Neural cell (in vitro differentiated cells): Measurements from ENCODE around the gene BOD1.

Source experiments
- CTCF ChIP-seq: fragments of 450-650 bp; IDR thresholded peaks from 2 replicates; pipeline ENCODE4 v1.5.1; 2014; ENCODE audit warnings: antibody characterized with exemption, mild to moderate bottlenecking, moderate library complexity; ENCODE audit not compliant: poor library complexity, severe bottlenecking
- EP300 ChIP-seq: fragments of 450-650 bp; conservative IDR thresholded peaks from 2 replicates; pipeline ENCODE4 v1.6.1; 2014; ENCODE audit warnings: antibody characterized with exemption, mild to moderate bottlenecking, moderate library complexity; ENCODE audit not compliant: poor library complexity, severe bottlenecking
- EZH2 ChIP-seq: fragments of 200-600, 300-800 bp; shearing (Covaris generic), sonication (generic); IDR thresholded peaks from 2 replicates; pipeline ENCODE4 v1.6.1; 2014; ENCODE audit warnings: antibody characterized with exemption, low read length, borderline replicate concordance, mild to moderate bottlenecking; ENCODE audit not compliant: insufficient read depth, poor library complexity, severe bottlenecking
- MXI1 ChIP-seq: fragments of 450-650 bp; conservative IDR thresholded peaks from 2 replicates; pipeline ENCODE4 v1.6.1; 2014; ENCODE audit warnings: antibody characterized with exemption, mild to moderate bottlenecking; ENCODE audit not compliant: poor library complexity, severe bottlenecking
- POLR2AphosphoS5 ChIP-seq: IDR thresholded peaks from 2 replicates; pipeline ENCODE4 v1.6.1; 2012
- REST ChIP-seq: IDR thresholded peaks from 2 replicates; pipeline ENCODE4 v1.6.1; 2012; ENCODE audit warnings: borderline replicate concordance
- SMC3 ChIP-seq: fragments of 450-650 bp; conservative IDR thresholded peaks from 2 replicates; pipeline ENCODE4 v1.6.1; 2014; ENCODE audit warnings: antibody characterized with exemption, mild to moderate bottlenecking, moderate library complexity; ENCODE audit not compliant: poor library complexity
- TAF1 ChIP-seq: IDR thresholded peaks from 2 replicates; pipeline ENCODE4 v1.6.1; 2012; ENCODE audit warnings: low read depth

- TF ChIP-seq EP300 (no peak), CTCF (no peak), EZH2 (no peak), POLR2AphosphoS5 (no peak), MXI1 (no peak), TAF1 (no peak), SMC3 (no peak), REST (no peak)
Measured at GRCh38 chr5:173612948-173613347, 3.5 kb downstream of the BOD1 start.
